IPS-18a (cell line): ENCODE data around the gene LRRC10B.

Source experiments
- H3K27ac ChIP-seq: one replicate; pipeline ENCODE4 v1.5.1; 2013; ENCODE audit warnings: low read length
- H3K27me3 ChIP-seq: one replicate; pipeline ENCODE4 v1.6.1; 2013; ENCODE audit warnings: mild to moderate bottlenecking, low read length; ENCODE audit not compliant: control insufficient read depth, insufficient read depth
- H3K36me3 ChIP-seq: one replicate; pipeline ENCODE4 v1.6.1; 2013; ENCODE audit warnings: low read depth, low read length; ENCODE audit not compliant: control insufficient read depth
- H3K4me1 ChIP-seq: one replicate; pipeline ENCODE4 v1.6.1; 2013; ENCODE audit warnings: low read depth, low read length; ENCODE audit not compliant: control insufficient read depth
- H3K4me3 ChIP-seq: one replicate; pipeline ENCODE4 v1.5.1; 2013; ENCODE audit warnings: low read length
- H3K9ac ChIP-seq: one replicate; pipeline ENCODE4 v1.6.1; 2013; ENCODE audit warnings: mild to moderate bottlenecking, low read length, moderate library complexity
- H3K9me3 ChIP-seq: one replicate; pipeline ENCODE4 v1.6.1; 2013; ENCODE audit warnings: low read depth, low read length; ENCODE audit not compliant: control insufficient read depth

The LRRC10B gene

GRCh38 chr11:61526229-61526628, 17.7 kb downstream of the LRRC10B start:
- Histone ChIP-seq H3K4me1 (no peaks in the 10 kb centered on the region), H3K9ac (no peak overlapping the region), H3K4me3 (no peak overlapping the region), H3K27ac (no peak overlapping the region), H3K36me3 (no peaks in the 10 kb centered on the region), H3K27me3 (no peaks in the 10 kb centered on the region), H3K9me3 (no peaks in the 10 kb centered on the region)

DNA sequence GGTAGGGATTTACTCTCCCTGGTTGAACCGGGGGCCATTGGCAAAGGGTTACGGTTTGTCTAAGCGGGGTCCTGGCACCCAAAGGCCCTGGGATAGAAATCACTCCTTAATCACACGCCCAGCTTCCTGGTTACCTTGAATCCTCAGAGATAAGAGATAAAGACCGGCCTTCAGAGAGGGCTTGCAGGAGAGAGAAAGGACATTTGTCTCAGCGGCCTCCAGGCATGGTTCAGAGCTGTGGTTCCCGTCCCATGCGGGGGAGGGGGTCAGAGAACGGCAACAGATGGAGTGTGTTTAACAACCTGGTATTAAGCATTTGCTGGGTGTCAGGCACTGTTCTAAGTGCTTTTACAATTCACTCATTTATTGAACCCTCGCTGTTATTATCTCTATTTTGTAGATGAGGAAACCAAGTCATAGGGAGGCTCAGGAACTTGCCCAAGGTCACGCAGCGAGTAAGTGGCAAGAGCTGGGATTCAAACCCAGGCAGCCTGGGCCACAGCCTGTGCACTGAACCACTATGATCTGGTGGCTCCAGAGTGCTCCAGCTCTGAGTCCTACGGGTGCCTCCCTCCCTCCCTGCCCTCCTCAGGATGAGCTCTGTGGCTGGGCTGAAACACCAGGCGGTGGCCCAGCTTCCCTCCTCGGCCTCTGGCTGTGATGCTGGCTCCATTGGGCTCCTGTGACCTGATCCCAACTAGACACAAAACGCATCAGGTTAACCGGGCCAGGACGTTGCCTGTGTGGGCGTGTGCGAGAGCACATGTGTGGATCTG, 18.6 kb downstream of the LRRC10B start:
- H3K9ac ChIP-seq = no peak overlapping the region
- H3K27ac ChIP-seq = no peak overlapping the region
- H3K36me3 ChIP-seq = no peaks in the 10 kb centered on the region
- no peaks in the 10 kb centered on the region for H3K27me3 ChIP-seq
- no peaks in the 10 kb centered on the region for H3K9me3 ChIP-seq
- H3K4me1 ChIP-seq = no peaks in the 10 kb centered on the region
- no peak overlapping the region for H3K4me3 ChIP-seq

DNA sequence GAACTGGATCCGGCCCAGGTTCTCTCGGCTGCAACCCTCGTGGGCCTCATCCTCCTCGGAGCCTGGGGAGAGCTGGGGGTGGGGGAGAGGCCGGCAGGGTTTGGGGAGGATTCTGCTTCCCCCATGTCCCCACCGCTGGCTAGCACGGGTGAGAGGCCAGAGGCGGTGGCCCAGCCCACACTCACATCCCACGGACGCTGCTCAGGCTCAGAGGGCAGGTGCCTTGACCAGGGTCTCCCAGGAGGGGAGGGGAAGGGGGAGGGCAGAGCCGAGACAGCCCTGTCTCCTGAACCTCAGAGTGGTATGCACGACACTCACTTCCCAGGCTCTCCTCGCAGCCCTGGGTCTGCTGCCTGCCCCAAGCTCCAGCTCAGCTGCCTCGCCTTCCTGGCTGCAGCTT, 19.6 kb downstream of the LRRC10B start:
- Histone ChIP-seq H3K9ac (no peak overlapping the region), H3K27me3 (no peaks in the 10 kb centered on the region), H3K9me3 (no peaks in the 10 kb centered on the region), H3K4me3 (no peak overlapping the region), H3K4me1 (no peaks in the 10 kb centered on the region), H3K36me3 (no peaks in the 10 kb centered on the region), H3K27ac (no peak overlapping the region)

- Histone ChIP-seq H3K9ac (no peak overlapping the region), H3K27me3 (no peaks in the 10 kb centered on the region), H3K9me3 (no peaks in the 10 kb centered on the region), H3K27ac (no peak overlapping the region), H3K4me3 (no peak overlapping the region), H3K36me3 (no peaks in the 10 kb centered on the region), H3K4me1 (no peaks in the 10 kb centered on the region)
These were observed 21.1 kb downstream of the LRRC10B start for GRCh38 chr11:61529537-61530225.

DNA sequence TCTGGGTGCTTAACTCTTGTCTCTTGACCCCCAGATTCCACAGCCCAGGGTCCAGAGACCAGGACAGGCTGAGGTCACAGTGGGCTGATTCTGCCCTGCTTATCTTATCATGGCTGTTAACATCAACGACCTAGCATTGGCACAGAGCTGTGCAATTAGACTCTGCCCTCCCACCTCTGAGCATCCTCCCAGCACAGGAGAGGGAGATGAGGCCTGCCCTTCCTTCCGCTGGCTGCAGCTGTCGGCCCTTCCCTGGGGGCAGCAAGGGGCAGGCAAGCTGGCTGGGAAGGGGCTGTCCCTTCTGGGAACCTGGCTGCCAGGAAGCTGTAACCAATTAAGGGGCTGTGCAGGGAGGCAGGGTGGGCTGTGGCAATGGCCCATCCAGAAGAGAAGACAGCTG, 22.5 kb downstream of the LRRC10B start:
- Histone ChIP-seq H3K9ac (no peak overlapping the region), H3K27me3 (no peaks in the 10 kb centered on the region), H3K4me1 (no peaks in the 10 kb centered on the region), H3K27ac (no peak overlapping the region), H3K36me3 (no peaks in the 10 kb centered on the region), H3K9me3 (no peaks in the 10 kb centered on the region), H3K4me3 (no peak overlapping the region)

DNA sequence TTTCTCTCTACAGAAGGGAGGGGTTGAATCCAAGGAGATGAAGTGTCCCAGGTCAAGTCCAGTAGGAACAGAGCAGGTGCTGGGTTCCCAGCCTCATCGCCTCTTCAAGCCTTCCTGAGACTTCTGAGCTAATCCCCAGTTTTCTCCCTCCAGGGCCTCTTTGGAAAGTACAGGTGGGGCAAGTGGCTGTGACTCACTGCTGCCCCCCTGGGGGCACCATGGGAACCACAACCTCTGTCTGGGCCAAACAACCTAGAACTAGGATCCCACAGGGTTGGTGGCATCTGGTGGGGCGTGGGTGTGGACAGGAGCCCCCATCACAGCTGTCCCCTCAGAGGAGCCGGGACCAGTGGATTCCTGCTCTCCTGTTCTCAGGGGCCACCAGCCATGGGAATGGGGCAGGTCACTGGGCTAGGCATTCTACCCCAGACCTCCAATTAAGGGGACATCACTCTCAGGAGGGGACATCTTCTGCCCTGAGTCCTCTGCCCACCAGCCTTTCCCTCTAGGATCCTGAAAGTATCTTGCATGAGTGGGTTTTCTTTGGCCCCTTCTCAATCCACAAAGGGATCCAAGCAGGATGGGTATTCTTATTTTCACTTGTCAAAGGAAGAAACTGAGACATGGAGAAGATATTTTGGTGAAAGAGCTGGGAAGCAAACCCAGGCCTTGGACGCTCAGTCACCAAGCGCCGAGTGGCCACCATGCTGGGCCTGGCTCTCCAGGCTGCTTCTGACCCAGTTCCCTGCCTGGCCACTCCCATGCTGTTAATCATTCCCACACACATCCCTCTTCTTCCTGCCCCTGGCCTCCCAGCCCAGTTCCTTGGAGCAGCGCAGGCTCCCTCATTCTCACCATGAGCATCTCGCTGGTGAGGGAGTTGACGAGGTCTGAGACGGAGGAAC, 23.8 kb downstream of the LRRC10B start:
- H3K9me3 ChIP-seq = no peaks in the 10 kb centered on the region
- no peak overlapping the region for H3K27ac ChIP-seq
- no peaks in the 10 kb centered on the region for H3K36me3 ChIP-seq
- no peaks in the 10 kb centered on the region for H3K27me3 ChIP-seq
- H3K4me3 ChIP-seq = no peak overlapping the region
- no peak overlapping the region for H3K9ac ChIP-seq
- H3K4me1 ChIP-seq = no peaks in the 10 kb centered on the region

DNA sequence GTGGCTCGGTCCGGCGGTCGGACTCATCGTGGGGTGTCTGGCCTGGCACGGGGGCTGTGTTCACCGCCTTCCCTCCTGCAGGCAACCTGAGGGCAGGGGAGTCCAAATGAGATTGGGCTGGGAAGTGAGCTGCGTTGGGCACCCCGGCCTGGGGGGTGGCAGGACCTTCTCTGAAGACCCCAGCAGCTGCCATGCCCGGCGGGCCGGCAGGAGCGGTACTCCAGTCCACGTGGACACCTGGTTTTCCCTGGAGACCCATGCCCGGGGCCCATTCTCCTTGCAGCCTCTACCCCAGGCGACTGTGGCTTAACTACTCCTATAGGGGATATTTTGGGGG, 24.5 kb downstream of the LRRC10B start:
- Histone ChIP-seq H3K27me3 (no peaks in the 10 kb centered on the region), H3K27ac (no peak overlapping the region), H3K9me3 (no peaks in the 10 kb centered on the region), H3K9ac (no peak overlapping the region), H3K36me3 (no peaks in the 10 kb centered on the region), H3K4me3 (no peak overlapping the region), H3K4me1 (no peaks in the 10 kb centered on the region)

- Histone ChIP-seq H3K4me3 (no peak overlapping the region), H3K36me3 (no peaks in the 10 kb centered on the region), H3K27me3 (no peaks in the 10 kb centered on the region), H3K27ac (no peak overlapping the region), H3K9me3 (no peaks in the 10 kb centered on the region), H3K4me1 (no peaks in the 10 kb centered on the region), H3K9ac (no peak overlapping the region)
These were observed 24.9 kb downstream of the LRRC10B start for GRCh38 chr11:61533401-61533800.

DNA sequence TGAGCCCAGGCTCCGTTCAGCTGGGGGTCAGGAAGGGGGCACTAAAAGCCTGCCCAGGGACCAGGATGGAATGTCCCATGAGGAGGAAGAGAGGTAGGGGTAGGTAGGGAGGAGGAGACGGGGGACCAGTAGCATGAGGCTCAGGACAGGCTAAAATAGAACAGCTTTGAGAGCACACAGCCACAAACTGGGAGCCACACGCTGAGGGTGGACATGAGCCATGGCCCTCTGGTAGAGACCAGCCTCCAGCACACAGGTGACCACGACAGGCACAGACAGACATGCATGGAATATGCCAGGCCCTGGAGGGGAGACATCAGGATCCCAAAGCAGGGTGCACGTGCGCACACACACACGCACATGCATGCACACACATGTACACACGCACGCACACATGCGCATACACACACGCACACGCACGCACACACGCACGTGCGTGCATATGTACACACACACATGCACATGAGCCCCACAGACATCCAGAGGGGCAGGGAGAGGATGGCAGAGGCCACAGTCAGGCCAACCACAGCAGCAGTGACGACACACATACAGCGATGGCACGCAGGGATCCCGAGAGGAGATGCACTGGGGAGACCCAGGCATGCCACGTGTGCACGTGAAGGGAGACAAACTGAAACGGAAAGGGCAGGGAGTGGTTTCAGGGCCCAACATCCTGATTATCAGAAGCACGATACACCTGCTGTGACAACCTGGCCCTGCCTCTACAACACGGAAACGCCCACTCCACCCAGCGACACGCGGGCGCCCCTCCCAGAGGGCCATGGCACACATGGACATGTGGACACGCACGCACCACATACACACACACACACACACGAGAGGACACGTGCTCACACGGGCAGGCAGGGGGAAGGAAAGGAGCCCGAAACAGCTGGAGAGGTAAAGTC, 25.7 kb downstream of the LRRC10B start:
- Histone ChIP-seq H3K27ac (no peak overlapping the region), H3K9ac (no peak overlapping the region), H3K27me3 (no peaks in the 10 kb centered on the region), H3K4me3 (no peak overlapping the region), H3K9me3 (no peaks in the 10 kb centered on the region), H3K4me1 (no peaks in the 10 kb centered on the region), H3K36me3 (no peaks in the 10 kb centered on the region)

GRCh38 chr11:61534933-61535839, 26.6 kb downstream of the LRRC10B start:
- no peak overlapping the region for H3K4me3 ChIP-seq
- peaks cover under 1% of the 10 kb centered on the region for H3K4me1 ChIP-seq
- no peak overlapping the region for H3K9ac ChIP-seq
- H3K27ac ChIP-seq = no peak overlapping the region
- no peaks in the 10 kb centered on the region for H3K9me3 ChIP-seq
- H3K36me3 ChIP-seq = no peaks in the 10 kb centered on the region
- no peaks in the 10 kb centered on the region for H3K27me3 ChIP-seq
